BLaER1 (cell line): ENCODE measurements around the gene EIF4E1B.

Source experiments
- H3K27ac ChIP-seq: shearing (Covaris generic); formaldehyde crosslinking; 2 replicates; pipeline ENCODE4 v1.8.1; 2022
- H3K27me3 ChIP-seq: shearing (Covaris generic); formaldehyde crosslinking; 2 replicates; pipeline ENCODE4 v1.8.1; 2022
- H3K36me3 ChIP-seq: shearing (Covaris generic); formaldehyde crosslinking; 2 replicates; pipeline ENCODE4 v1.8.1; 2022
- H3K4me1 ChIP-seq: shearing (Covaris generic); formaldehyde crosslinking; 2 replicates; pipeline ENCODE4 v1.8.1; 2022
- H3K4me2 ChIP-seq: shearing (Covaris generic); formaldehyde crosslinking; 2 replicates; pipeline ENCODE4 v1.8.1; 2022
- H3K4me3 ChIP-seq: shearing (Covaris generic); formaldehyde crosslinking; 2 replicates; pipeline ENCODE4 v1.8.1; 2022
- H3K9ac ChIP-seq: shearing (Covaris generic); formaldehyde crosslinking; 2 replicates; pipeline ENCODE4 v1.8.1; 2022
- H3K9me3 ChIP-seq: shearing (Covaris generic); formaldehyde crosslinking; 2 replicates; pipeline ENCODE4 v1.8.1; 2022
- H4K20me1 ChIP-seq: shearing (Covaris generic); formaldehyde crosslinking; 2 replicates; pipeline ENCODE4 v1.8.1; 2022
- Cebpa-rat ChIP-seq: shearing (Covaris generic); IDR thresholded peaks from 2 replicates; pipeline ENCODE4 v1.8.1; 2022

Gene EIF4E1B

DNA sequence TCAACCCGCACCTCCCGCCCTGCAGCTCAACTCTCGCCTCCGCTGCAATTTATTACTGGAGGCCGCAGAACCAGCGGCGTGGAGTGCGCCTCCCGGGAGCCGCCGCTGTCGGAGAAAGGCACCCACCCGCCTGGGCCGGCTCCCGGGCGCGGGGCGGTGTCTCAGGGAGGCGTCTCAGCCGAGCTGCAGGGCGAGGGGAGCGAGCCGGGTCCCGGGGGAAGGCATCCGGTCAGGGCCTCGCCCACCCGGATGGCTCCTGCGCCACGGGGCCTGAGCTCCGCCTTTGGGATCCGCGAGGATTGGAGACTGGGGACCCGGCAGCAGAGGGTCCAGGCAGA, 49.7 kb downstream of the EIF4E1B start:
- peaks cover 9% of the 10 kb centered on the region for H3K9me3 ChIP-seq
- H3K4me2 ChIP-seq: no peak overlapping the region
- no peak overlapping the region for H3K27ac ChIP-seq
- H3K27me3 ChIP-seq: peaks cover 17% of the 10 kb centered on the region
- peaks cover 14% of the 10 kb centered on the region; the same call in 1 of the 2 replicates for H4K20me1 ChIP-seq
- H3K4me3 ChIP-seq: no peak overlapping the region
- H3K36me3 ChIP-seq: no peaks in the 10 kb centered on the region
- H3K9ac ChIP-seq: no peak overlapping the region
- H3K4me1 ChIP-seq: peaks cover 32% of the 10 kb centered on the region
- TF ChIP-seq Cebpa-rat: no peak

DNA sequence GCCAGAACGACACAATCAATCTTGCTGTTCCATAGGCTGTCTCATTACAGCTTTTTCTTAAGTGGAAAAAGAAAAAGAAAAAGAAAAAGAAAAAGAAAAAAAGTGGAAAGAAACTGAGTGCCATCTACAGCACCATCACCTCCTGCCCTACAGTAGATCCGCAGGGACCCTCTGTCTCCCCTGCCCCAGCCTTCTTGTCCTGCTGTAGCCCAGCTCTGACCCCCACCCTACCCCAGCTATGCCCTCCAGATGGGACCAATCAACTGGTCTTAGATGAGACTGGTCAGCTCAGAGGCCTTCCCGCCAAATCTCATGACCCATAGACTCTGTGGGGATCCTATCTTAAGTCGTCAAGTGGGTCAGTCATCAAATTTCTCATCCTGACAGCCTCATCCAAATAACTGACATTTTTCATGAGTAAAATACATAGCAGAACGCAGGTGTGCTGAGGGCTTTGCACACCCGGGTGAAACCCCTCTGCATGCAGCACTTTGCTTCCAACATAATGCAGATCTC, 51.6 kb downstream of the EIF4E1B start:
- no peak overlapping the region for H3K4me3 ChIP-seq
- no peak overlapping the region for H3K27ac ChIP-seq
- TF ChIP-seq Cebpa-rat: no peak
- H3K27me3 ChIP-seq: peaks cover 17% of the 10 kb centered on the region
- no peak overlapping the region for H3K9ac ChIP-seq
- H3K9me3 ChIP-seq: peaks cover 16% of the 10 kb centered on the region
- H3K36me3 ChIP-seq: no peaks in the 10 kb centered on the region
- peaks cover 13% of the 10 kb centered on the region for H3K4me1 ChIP-seq
- H3K4me2 ChIP-seq: no peak overlapping the region
- H4K20me1 ChIP-seq: peaks cover under 1% of the 10 kb centered on the region; the same call in 1 of the 2 replicates

DNA sequence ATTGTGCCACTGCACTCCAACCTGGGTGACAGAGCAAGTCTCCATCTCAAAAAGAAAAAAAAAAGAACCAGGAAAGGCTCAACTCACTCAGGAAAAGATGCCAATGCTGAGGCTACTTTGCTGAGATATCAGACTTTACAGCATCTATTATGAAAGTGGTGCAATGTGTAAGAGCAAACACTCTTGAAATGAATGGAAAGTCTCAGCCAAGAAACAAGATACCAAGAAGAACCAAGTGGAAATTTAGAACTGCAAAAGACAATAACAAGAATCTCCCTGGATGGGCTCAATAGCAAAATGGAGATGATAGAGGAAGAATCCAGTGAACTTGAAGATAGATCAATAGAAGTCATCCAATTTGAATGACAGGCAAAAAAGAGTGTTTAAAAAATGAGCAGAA, 54.5 kb downstream of the EIF4E1B start:
- peaks cover 30% of the 10 kb centered on the region for H3K9me3 ChIP-seq
- H3K27me3 ChIP-seq: peaks cover 11% of the 10 kb centered on the region

DNA sequence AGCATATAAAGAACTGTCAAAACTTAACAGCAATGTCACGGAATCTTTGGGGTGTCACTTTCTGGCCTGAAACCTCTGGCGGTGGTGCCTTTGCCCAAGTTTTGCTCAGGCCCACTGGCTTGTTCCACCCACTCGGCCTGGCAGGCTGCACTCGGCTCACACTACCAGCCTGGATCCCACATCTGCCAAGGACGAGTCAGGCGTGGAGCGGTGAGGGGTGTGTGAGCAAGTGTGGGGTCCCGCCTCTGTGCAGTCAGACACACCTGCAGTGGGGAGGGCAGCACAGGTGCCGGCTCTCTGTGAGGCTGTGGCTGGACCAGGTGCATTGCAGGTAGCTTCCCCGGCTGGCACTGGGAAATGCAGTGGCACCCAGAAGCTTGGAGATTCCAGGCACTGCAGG, 56.8 kb downstream of the EIF4E1B start:
- no peak for TF ChIP-seq Cebpa-rat
- Histone ChIP-seq H3K4me2 (no peak overlapping the region), H3K36me3 (no peaks in the 10 kb centered on the region), H3K27ac (no peak overlapping the region), H4K20me1 (peaks cover 1% of the 10 kb centered on the region; the same call in 1 of the 2 replicates), H3K9me3 (peaks cover 30% of the 10 kb centered on the region), H3K9ac (no peak overlapping the region), H3K4me1 (no peaks in the 10 kb centered on the region), H3K4me3 (no peak overlapping the region), H3K27me3 (peaks cover 12% of the 10 kb centered on the region)

More for the DNA sequence above, 54.5 kb downstream of the EIF4E1B start:
- Histone ChIP-seq H3K9ac (no peak overlapping the region), H4K20me1 (no peaks in the 10 kb centered on the region), H3K27ac (no peak overlapping the region), H3K4me3 (no peak overlapping the region), H3K4me2 (no peak overlapping the region), H3K36me3 (no peaks in the 10 kb centered on the region), H3K4me1 (no peaks in the 10 kb centered on the region)
- TF ChIP-seq Cebpa-rat: no peak

DNA sequence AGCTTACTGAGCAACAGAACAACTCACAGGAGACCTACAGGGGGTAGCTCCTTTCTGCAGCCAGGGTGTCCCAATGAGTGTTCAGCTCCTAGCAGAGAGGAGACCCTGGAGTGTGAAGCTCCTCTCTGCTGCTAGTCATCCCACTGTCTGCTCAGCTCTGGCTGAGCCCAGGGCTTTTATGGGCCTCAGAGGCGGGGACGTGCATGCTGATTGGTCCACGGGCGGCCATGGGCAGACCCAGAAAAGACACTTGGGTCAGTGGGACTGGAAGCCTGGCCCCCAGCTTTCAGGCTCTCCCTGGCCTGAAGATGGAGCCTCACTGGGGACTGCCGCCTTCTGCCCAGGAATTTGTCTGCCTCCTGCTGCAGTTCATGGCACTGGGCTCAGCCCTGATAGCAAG, 57.4 kb downstream of the EIF4E1B start:
- no peak for TF ChIP-seq Cebpa-rat
- Histone ChIP-seq H3K9ac (no peak overlapping the region), H3K27ac (no peak overlapping the region), H3K4me2 (no peak overlapping the region), H4K20me1 (peaks cover 7% of the 10 kb centered on the region; the same call in 1 of the 2 replicates), H3K27me3 (peaks cover 18% of the 10 kb centered on the region), H3K4me3 (no peak overlapping the region), H3K9me3 (peaks cover 30% of the 10 kb centered on the region), H3K4me1 (no peaks in the 10 kb centered on the region), H3K36me3 (no peaks in the 10 kb centered on the region)

DNA sequence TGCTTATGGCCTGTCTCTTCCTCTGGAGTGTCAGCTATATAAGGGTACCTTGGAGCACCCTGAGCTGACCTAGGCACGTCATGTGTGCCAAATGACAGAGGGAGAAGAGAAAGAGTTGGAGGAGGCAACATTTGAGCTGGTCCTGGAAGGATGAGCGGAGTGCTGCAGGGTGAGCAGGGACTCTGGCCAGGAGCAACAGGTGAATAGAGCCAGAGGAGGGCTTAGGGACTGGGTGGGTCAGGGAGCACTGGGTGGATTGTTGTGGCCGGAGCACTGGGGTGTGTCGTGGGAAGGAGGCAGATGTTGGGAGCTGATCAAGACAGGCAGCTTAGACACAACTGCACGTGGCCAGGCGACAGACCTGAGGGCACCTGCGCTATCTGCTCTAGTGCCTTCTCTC, 60.4 kb downstream of the EIF4E1B start:
- Histone ChIP-seq H3K4me1 (no peaks in the 10 kb centered on the region), H3K9me3 (peaks cover 14% of the 10 kb centered on the region), H3K4me3 (no peak overlapping the region), H4K20me1 (peaks cover 8% of the 10 kb centered on the region; the same call in 1 of the 2 replicates), H3K36me3 (no peaks in the 10 kb centered on the region), H3K27ac (no peak overlapping the region), H3K27me3 (peaks cover 45% of the 10 kb centered on the region), H3K9ac (no peak overlapping the region), H3K4me2 (no peak overlapping the region)
- no peak for TF ChIP-seq Cebpa-rat

DNA sequence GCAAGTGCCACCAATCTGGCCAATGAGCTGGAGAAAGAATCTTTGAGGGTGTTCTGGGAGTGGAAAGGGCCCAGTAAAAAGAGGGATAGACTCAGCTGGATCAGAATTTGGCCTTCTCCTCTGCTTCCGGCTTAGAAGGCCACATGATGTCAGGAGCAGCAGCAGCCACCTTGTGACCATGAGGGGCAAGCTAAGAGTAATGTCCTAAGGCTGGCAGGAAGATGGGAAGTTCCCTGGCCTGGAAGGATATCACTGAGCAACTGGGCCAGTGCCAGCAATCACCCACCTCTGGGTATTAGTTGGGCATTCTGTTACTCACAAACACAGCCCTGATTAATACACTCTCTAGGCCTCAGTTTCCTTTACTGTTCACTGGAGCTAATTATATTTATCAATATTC, 61.0 kb downstream of the EIF4E1B start:
- peaks cover 8% of the 10 kb centered on the region; the same call in 1 of the 2 replicates for H4K20me1 ChIP-seq
- peaks cover 46% of the 10 kb centered on the region for H3K27me3 ChIP-seq
- no peak overlapping the region for H3K9ac ChIP-seq
- no peaks in the 10 kb centered on the region for H3K36me3 ChIP-seq
- H3K4me1 ChIP-seq: no peaks in the 10 kb centered on the region
- no peak for TF ChIP-seq Cebpa-rat
- no peak overlapping the region for H3K27ac ChIP-seq
- H3K9me3 ChIP-seq: peaks cover 14% of the 10 kb centered on the region
- no peak overlapping the region for H3K4me2 ChIP-seq
- H3K4me3 ChIP-seq: no peak overlapping the region

DNA sequence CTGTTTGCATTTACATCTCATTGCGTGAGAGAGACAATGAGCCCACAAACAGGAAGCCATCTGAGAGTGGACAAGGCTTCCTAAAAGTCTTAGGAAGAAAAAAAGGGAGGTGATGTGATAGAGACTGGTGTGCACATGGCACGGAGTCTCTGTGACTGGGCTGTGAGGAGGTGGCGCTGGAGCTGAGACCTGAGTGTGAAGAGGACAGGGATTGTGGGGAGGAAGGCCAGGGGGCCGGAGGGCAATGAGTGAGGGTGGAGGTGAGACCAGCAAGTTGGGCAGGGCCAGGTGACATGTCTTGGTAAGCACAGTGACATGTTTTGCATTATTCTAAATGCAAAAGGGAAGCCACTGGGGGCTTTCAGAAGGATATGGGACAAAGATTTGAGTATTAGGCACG, 61.9 kb downstream of the EIF4E1B start:
- H3K9me3 ChIP-seq: peaks cover 12% of the 10 kb centered on the region
- TF ChIP-seq Cebpa-rat: no peak
- H3K4me3 ChIP-seq: no peak overlapping the region
- no peak overlapping the region for H3K4me2 ChIP-seq
- peaks cover 8% of the 10 kb centered on the region; the same call in 1 of the 2 replicates for H4K20me1 ChIP-seq
- H3K9ac ChIP-seq: no peak overlapping the region
- no peak overlapping the region for H3K27ac ChIP-seq
- no peaks in the 10 kb centered on the region for H3K36me3 ChIP-seq
- no peaks in the 10 kb centered on the region for H3K4me1 ChIP-seq
- peaks cover 54% of the 10 kb centered on the region for H3K27me3 ChIP-seq

DNA sequence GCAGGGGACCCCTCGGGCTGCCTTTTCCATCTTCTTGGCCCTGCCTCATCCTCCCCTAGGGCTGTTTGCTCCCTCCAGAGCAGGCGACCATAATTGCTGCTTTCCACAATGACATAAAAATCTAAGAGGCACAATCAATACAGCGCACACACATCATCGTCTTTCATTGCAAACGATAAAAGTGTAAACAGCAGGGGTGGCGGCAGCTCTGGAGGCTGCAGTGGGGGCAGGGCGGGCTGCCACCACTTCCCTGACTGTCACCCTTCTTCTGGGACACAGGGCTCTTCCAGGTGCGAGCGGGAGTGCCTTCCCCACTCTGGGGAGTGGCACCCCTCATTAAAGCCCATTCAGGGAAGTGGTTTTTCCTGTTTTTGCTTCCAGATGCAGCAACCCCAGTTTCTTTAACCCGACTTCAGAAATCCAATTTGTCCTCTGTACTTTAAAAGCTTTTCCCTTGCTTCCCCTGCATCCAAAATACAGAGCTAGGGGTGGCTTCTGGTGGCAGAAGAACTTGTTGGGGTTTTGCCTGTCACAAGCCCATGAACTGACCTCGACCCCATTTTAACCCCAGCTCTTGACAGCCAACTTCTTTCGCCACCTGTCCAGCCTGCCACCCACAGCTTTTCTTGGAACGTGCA, 62.5 kb downstream of the EIF4E1B start:
- Histone ChIP-seq H3K27ac (no peak overlapping the region), H3K27me3 (peaks cover 61% of the 10 kb centered on the region), H3K36me3 (no peaks in the 10 kb centered on the region), H4K20me1 (peaks cover 8% of the 10 kb centered on the region; the same call in 1 of the 2 replicates), H3K4me1 (no peaks in the 10 kb centered on the region), H3K9ac (no peak overlapping the region), H3K4me2 (no peak overlapping the region), H3K9me3 (peaks cover 5% of the 10 kb centered on the region), H3K4me3 (no peak overlapping the region)
- no peak for TF ChIP-seq Cebpa-rat

DNA sequence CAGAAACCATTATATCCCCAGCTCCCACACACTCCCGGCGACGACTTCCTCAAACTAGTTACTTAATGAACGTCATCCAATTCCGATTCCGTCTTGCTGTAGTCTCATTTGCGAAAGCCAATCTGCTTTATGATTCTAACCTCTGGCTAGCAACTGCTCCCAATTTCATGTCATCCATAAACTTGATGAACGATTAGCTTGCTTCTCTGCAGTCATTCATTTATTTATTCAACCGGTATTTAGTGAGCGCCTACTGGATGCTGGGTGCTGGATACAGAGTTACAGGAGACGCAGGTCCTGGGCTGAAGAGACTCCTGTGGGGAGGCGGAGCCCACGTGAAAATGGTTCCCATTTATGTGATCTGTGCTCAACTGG, 63.0 kb downstream of the EIF4E1B start:
- H3K27ac ChIP-seq: no peak overlapping the region
- H4K20me1 ChIP-seq: peaks cover 8% of the 10 kb centered on the region; the same call in 1 of the 2 replicates
- no peaks in the 10 kb centered on the region for H3K4me1 ChIP-seq
- peaks cover under 1% of the 10 kb centered on the region for H3K9me3 ChIP-seq
- H3K9ac ChIP-seq: no peak overlapping the region
- TF ChIP-seq Cebpa-rat: no peak
- no peak overlapping the region for H3K4me3 ChIP-seq
- no peak overlapping the region for H3K4me2 ChIP-seq
- H3K27me3 ChIP-seq: peaks cover 66% of the 10 kb centered on the region
- H3K36me3 ChIP-seq: no peaks in the 10 kb centered on the region
